NCI-H2107 (cell line): ENCODE measurements around the gene STXBP4.

Experiments
- DNase-seq: peaks from one replicate; lab custom pipeline; 2025; lab: John Stamatoyannopoulos, UW

Gene STXBP4

GRCh38 chr17:55121268-55121667 is 152.7 kb downstream of the STXBP4 start:
- no peak for DNase-seq

DNA sequence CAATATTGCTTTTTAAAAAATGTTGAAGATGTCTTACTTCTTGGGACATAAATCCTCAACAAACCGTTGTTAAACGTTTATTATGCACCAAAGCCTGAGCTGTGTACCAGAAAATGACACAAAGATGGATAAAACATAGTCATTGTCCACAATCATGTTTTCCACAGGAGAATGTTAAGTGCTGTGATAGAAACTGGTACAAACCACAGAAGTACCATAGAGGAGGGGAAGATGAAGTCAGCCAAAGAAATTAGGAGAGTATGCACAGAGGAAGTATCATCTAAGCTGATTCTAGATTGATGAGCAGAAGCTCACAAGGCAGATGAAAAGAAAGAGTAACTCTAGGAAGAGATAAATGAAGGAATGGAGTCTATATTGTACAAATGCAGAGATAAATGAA is 153.5 kb downstream of the STXBP4 start:
- DNase-seq: no peak

GRCh38 chr17:55124730-55125360 is 156.3 kb downstream of the STXBP4 start:
- DNase-seq: no peak

GRCh38 chr17:55133583-55133982 is 165.0 kb downstream of the STXBP4 start:
- no peak for DNase-seq

DNA sequence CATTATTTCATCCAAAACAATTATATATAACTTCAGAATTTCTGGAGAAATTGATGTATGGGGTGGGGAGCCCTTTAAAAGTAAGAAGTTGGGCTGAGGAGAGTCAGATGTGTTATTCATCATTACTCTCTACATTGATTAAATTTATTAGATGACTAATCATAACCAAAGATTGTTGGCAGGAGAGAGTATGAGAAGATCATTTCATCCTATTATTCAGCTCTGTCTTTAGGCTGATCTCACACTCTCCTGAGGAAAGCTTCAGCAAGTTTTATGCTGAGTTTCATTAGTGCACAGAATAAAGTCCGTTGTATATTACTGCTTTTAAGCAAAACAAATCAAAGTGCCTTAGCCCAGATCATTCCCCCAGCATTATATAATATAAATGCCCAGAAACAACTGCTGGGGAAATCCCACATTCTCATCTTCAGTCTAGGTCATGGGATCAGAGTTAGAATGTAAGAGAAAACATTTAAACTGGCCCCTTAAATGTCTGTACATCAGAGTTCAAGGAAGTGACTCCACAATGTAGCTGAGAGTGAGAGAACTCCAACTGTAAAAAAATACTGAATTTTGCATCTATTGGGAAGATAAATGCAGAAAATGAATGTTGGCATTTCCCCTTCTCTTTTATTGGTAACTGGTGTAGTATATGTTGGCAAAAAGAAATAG is 166.1 kb downstream of the STXBP4 start:
- no peak for DNase-seq

- no peak for DNase-seq
Observed at GRCh38 chr17:55140809-55141208, 172.2 kb downstream of the STXBP4 start.

DNA sequence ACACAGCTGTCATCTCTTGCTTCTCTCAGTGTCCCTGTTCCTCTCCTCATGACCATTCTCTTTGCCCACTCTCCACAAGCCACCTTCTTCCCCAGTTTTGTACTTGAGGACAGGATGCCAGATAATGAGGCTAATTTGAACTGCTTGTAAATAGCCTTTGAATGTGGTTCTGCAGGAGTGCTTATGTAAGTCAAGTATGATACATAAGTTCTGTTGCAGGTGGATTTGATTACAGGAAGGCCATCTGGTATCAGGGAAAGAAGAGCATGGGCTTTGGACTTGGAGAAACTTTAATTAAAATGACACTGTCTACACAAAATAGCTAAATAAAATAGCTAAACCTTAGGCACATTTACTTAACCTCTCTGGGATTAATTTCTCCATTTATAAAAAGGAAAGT is 176.0 kb downstream of the STXBP4 start:
- no peak for DNase-seq

DNA sequence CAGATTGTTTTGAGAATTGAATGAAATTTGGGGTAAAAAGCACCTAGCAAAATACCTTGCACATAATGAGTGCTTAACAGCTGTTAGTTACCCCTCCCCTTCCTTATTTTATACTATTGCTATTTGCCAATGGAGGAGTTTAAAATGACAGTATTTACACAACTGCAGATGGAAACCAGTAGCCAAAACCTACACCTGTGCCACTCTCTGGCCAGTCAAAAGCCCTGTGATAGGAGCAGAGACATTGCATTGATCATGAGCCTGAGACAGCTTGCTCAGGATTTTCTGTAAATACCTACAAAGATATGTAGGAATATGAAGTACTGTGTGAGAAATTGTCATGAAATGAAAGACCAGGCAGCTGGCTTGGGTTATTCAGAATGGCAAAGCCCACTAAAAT is 180.9 kb downstream of the STXBP4 start:
- DNase-seq: no peak

DNA sequence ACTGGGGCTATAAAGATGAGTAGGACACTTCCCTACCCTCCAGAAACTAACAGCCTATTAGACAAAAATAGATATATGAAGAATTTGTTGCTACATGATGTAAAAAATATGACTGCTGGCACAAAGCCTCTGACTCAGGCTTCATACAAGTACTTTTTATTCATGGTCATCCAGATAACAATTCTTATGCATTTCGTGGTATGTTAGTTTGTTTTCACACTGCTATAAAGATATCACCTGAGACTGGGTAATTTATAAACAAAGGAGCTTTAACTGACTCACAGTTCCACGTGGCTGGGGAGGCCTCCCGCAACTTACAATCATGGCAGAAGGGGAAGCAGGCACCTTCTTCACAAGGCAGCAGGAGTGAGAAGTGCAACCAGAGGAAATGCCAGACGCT is 183.7 kb downstream of the STXBP4 start:
- DNase-seq: no peak

- DNase-seq: no peak
Observed at GRCh38 chr17:55154101-55154500, 185.5 kb downstream of the STXBP4 start.

- DNase-seq: no peak
Observed at GRCh38 chr17:55155856-55156560, 187.4 kb downstream of the STXBP4 start.

GRCh38 chr17:55157165-55157564 is 188.6 kb downstream of the STXBP4 start:
- no peak for DNase-seq

DNA sequence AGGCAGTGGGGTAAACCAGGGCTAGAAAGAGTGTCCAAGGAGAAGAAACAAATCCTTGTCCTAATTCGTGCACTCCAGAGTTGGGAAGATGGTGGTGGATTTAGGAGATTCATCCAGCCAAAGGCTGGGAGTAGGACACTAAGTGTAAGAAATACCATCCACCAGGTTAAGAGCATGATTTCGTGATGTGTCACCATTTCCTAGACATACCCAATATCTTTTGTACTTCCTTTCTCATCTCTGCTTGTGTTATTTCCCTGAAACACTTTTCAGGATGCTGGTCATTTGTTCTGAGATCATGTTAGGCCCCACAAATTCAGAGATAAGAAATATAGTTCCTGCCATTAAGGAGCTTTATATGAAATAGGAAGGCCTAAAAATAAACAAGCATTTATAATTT is 189.9 kb downstream of the STXBP4 start:
- DNase-seq: no peak

GRCh38 chr17:55159251-55159650 is 190.7 kb downstream of the STXBP4 start:
- no peak for DNase-seq

DNA sequence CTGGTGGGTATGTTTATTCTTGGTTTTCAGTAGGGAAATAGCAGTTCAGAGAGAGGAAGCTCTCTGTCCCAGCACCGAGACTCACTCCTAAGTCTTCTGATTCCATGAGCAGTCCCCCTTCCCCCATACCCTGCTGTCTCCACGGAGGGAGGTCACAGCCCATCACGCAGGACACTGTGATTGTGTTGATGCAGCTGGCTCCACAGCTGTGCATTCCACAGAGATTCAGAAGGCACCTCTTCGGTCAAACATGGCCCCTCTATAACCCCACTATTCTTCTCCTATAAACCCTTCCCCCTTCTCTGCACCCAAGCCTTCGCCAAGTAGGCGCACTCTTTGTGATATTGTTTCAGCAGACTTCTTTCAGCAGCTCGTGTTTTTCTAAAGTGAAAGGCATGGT is 191.9 kb downstream of the STXBP4 start:
- DNase-seq: no peak

DNA sequence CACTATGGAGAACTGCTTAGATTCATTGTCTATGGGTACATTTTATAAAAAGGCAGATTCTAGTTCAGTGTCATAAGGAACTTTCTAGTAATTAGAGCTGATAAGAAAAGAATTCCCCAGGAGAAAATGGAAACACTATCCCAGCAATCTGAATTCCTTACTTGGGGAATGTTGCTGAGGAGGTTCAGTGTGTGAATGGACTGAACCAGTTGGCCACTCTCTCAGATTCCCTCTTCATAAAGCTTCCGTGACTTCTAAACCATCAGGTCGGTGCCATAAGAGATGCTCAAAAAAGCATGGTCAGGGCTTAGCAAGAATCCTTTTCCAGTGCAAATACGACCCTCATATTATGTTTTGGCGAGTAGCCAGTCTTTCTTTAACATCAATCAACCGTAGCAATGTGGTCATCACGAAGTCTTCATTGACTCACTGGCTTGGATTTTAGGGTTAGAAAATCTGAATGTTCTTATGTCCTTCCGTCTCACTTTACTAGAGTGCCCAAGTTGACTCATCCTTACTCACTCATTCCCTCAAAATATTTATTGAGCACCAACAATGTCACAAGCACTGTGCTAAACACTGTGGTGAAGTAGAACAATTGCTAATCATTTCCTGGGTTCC is 193.5 kb downstream of the STXBP4 start:
- DNase-seq: no peak

- no peak for DNase-seq
Observed at GRCh38 chr17:55162556-55162946, 194.0 kb downstream of the STXBP4 start.

DNA sequence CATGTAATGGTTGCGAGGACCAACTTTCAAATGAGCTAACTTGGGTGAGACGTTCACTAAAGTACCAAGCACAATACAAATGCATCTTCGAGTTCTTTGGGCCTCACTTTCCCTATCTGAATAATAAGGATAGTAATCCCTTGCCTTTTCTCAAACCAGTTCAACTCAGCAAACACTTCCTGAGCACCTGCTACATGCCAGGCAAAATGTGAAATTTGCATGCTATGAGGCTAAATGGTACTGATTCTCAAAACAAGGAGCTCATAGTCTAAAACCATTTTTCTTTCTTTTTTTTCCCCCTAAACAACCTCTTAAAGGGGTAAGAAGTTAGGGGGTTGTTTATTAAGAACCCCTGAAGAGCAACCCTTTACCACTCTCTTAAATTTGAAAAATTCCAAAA is 194.8 kb downstream of the STXBP4 start:
- no peak for DNase-seq

DNA sequence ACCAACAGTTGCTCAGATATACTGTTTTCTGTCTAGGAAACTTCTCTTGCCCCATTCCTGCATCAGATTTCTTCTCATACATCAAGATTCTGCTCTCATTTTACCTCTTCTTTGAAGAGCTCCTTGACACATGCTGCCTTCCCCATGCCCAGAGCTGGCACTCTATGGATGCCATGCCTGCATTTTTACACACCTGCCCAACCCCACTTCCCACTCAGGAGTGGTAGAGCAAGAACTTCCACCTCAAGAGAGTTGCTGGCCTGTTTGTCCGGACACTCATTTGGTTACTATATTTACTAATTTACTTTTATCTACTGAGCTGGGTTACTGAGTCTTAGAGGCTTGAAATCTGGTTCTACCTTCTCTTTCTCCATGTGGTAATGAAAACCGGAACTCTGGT is 197.9 kb downstream of the STXBP4 start:
- no peak for DNase-seq

- DNase-seq: no peak
Observed at GRCh38 chr17:55167024-55167725, 198.6 kb downstream of the STXBP4 start.

GRCh38 chr17:55168958-55169687 is 200.6 kb downstream of the STXBP4 start:
- DNase-seq: no peak
